NB4 (cell line): Measurements from ENCODE around the gene LHB.
"Not testable (repeated sequence)": the region's sequence is repeated elsewhere in the genome, so short reads cannot be mapped to it uniquely, and the experiment has no call there.

Experiments
- MYC ChIP-seq: IDR thresholded peaks from 2 replicates; pipeline ENCODE4 v1.6.1; 2011; ENCODE audit warnings: low read depth, low read length
- POLR2A ChIP-seq: IDR thresholded peaks from 2 replicates; pipeline ENCODE4 v1.6.1; 2011; ENCODE audit warnings: mild to moderate bottlenecking; ENCODE audit not compliant: insufficient read length; ENCODE audit errors: extremely low read depth
- TF ChIP-seq, protein P1 (sequence below): IDR thresholded peaks from one replicate; pipeline ENCODE4 v1.5.1; 2012; ENCODE audit warnings: low read depth, low read length
- TF ChIP-seq, protein P2 (sequence below): IDR thresholded peaks from 2 replicates; pipeline ENCODE4 v1.6.1; 2011; ENCODE audit warnings: low read depth, low read length

DNA sequence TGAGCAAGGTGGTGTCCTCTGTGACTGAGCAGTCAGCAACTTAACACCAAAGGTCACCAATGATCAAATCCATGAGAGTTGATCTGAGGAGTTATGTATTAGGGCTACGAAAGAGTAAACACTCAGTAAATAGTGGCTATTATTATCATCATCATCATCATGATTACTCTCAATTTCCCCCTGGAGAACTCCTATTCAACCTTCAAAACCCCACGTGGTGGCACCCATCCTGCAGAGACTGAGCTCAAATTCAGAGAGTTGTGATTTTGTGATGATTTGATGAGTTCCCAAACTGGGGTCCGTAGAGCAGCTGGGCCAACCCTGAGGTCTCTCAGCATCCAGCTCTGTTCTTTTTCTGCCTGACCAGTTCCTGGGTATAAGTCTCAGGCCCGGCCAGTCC is 32.9 kb upstream of the LHB start:
- TF ChIP-seq, protein P1, sequence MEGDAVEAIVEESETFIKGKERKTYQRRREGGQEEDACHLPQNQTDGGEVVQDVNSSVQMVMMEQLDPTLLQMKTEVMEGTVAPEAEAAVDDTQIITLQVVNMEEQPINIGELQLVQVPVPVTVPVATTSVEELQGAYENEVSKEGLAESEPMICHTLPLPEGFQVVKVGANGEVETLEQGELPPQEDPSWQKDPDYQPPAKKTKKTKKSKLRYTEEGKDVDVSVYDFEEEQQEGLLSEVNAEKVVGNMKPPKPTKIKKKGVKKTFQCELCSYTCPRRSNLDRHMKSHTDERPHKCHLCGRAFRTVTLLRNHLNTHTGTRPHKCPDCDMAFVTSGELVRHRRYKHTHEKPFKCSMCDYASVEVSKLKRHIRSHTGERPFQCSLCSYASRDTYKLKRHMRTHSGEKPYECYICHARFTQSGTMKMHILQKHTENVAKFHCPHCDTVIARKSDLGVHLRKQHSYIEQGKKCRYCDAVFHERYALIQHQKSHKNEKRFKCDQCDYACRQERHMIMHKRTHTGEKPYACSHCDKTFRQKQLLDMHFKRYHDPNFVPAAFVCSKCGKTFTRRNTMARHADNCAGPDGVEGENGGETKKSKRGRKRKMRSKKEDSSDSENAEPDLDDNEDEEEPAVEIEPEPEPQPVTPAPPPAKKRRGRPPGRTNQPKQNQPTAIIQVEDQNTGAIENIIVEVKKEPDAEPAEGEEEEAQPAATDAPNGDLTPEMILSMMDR, result not testable (repeated sequence)
- TF ChIP-seq POLR2A, MYC: not testable (repeated sequence)
- TF ChIP-seq, protein P2, sequence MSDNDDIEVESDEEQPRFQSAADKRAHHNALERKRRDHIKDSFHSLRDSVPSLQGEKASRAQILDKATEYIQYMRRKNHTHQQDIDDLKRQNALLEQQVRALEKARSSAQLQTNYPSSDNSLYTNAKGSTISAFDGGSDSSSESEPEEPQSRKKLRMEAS, result not testable (repeated sequence)
